Renal pelvis (tissue), 4 donors: ENCODE data around the gene ZNF570. TPM values are rescaled to one million over a fixed set of nuclear protein-coding genes. Genes with fewer than 3 reads are reported as not detected.

Experiments used
- DNase-seq: peaks from one replicate; pipeline ENCODE4 v3.0.0-alpha.2; 2013
- polyA plus RNA-seq, 3 donors: library from polyadenylated mRNA; unstranded; fragments of 120-200 nt; gene quantifications; one replicate each; pipeline ENCODE4 v1.2.1, GENCODE V29; 2013; ENCODE audit not compliant: insufficient read length in 3 of 3

Gene ZNF570
- polyA plus RNA-seq, 3 donors = 8.5 to 12.0 (median 9.1) TPM

DNA sequence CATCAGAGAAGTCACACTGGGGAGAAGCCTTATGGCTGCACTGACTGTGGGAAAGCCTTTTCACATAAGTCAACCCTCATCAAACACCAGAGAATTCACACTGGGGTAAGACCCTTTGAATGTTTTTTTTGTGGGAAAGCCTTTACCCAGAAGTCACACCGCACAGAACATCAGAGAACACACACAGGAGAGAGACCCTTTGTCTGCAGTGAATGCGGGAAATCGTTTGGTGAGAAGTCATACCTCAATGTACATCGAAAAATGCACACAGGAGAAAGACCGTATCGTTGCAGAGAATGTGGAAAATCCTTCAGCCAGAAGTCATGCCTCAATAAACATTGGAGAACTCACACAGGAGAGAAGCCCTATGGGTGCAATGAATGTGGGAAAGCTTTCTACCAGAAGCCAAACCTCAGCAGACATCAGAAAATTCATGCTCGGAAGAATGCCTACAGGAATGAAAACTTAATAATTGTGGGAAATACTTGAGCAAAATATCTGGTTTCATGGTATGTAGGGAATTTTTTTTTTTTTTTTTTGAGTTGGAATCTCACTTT lies 68.3 kb downstream of the ZNF570 start:
- DNase-seq = no peak

Other genes starting within 250 kb of the ZNF570 start
- gene ZNF527, start 98.3 kb upstream of the ZNF570 start, polyA plus RNA-seq = 10 to 100 TPM in 2 of 3 donors, 1 to 10 TPM in 1; 7.8 to 10.8 (median 10.8) TPM
- 10 to 100 TPM in 2 of 3 donors, 1 to 10 TPM in 1; 9.1 to 11.4 (median 10.3) TPM for gene ZNF569, start 1.9 kb upstream of the ZNF570 start, polyA plus RNA-seq
- 10 to 100 TPM; 17.6 to 35.6 (median 33.5) TPM for gene ZNF793, start 37.6 kb downstream of the ZNF570 start, polyA plus RNA-seq
- gene ZNF571, start 125.4 kb downstream of the ZNF570 start, polyA plus RNA-seq = 10 to 100 TPM in 1 of 3 donors, 1 to 10 TPM in 2; 7.5 to 12.8 (median 9.2) TPM
- gene ZNF540, start 125.5 kb downstream of the ZNF570 start, polyA plus RNA-seq = 1 to 10 TPM; 3.7 to 8.4 (median 6.8) TPM
- gene ZFP30, start 186.1 kb downstream of the ZNF570 start, polyA plus RNA-seq = 10 to 100 TPM; 22.2 to 25.9 (median 24.2) TPM